ENCODE results near the gene CDH5.

CDH5 gene

GRCh38 chr16:66357523-66357928 is 9.0 kb upstream of the CDH5 start:
- Histone ChIP-seq H3K27me3 (replicated peaks) (peaks cover 8% of the 10 kb centered on the region), H3K27ac (no peak overlapping the region), H3K36me3 (replicated peaks) (no peaks in the 10 kb centered on the region), H3K4me3 (ENCODE audit: low read depth, low read length) (no peak overlapping the region)
- peak; percentile 78 for TF ChIP-seq CTCF (IDR thresholded peaks at IDR 0.05; ENCODE audit: low read depth, low read length, missing control alignments)
- peak; percentile 83 for DNase-seq
- in situ Hi-C loops (cut with HindIII; ENCODE audit: low pct_ligation_motif_present, low sequenced_read_pairs) = no loop called here

- TF ChIP-seq CTCF (IDR thresholded peaks at IDR 0.05; ENCODE audit: low read depth, low read length, missing control alignments) = no peak
- no peak for DNase-seq
- no peaks in the 10 kb centered on the region for H3K36me3 ChIP-seq (replicated peaks)
- no peak overlapping the region for H3K27ac ChIP-seq
- H3K4me3 ChIP-seq (ENCODE audit: low read depth, low read length) = no peak overlapping the region
- peaks cover 5% of the 10 kb centered on the region for H3K27me3 ChIP-seq (replicated peaks)
- in situ Hi-C loops (cut with HindIII; ENCODE audit: low pct_ligation_motif_present, low sequenced_read_pairs) = no loop called here
Measured at GRCh38 chr16:66358231-66358630, 8.3 kb upstream of the CDH5 start.

DNA sequence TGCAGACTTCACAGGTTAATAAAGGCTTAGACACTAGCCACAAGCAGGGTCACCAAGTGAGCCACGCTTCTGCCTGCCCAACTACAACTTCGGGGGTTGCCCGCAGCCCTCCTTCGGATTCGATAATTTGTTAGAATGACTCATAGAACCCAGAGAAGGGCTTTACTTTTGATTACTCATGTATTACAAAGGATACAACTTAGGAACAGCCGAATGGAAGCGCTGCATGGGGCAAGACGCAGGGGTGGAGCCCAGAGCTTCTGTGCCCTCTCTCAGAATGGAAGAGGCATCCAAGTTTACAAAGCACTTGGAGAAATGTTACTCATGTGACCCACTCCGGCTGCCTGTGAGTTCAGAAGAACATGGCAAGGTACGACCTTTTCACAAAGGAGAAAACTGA is 7.5 kb upstream of the CDH5 start:
- no peak overlapping the region for H3K27ac ChIP-seq
- TF ChIP-seq CTCF (IDR thresholded peaks at IDR 0.05; ENCODE audit: low read depth, low read length, missing control alignments) = no peak
- in situ Hi-C loops (cut with HindIII; ENCODE audit: low pct_ligation_motif_present, low sequenced_read_pairs) = no loop called here
- peaks cover 2% of the 10 kb centered on the region for H3K27me3 ChIP-seq (replicated peaks)
- no peaks in the 10 kb centered on the region for H3K36me3 ChIP-seq (replicated peaks)
- no peak for DNase-seq
- H3K4me3 ChIP-seq (ENCODE audit: low read depth, low read length) = no peak overlapping the region

DNA sequence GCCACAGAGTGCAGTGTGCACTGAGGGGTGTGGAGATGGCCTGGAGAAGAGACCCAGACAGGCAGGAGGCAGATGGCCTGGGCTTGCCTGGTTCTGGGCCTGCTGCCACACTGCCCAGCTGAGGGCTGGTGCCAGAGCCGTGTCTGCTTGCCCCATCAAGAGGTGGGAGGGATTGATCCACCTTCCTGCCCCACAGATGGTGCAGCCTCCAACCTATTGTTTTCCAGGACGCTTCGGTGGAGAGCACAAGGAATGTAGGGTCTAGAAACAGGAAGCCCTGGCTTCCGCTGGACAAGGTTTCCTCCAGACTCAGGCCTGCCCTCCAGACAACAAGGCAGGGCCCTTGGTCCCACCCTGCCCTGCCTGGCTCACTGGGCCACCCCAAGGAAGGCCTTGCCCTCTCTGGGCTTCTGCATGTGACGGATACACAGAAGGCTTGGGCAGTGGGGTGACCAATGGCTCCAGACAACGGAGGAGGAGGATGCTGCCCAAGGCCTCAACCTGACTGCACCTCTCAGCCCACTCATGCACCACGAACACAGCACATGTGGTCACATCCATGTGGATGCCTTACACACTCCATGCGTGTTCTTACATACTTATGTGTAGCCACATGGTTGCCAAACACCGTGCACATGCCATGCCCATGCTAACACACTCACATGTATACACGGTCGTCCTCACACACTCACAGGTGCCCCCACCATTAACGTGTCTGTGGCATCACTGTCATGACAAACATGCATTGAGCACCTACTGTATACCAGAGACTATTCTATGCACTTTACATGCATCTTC is 6.5 kb upstream of the CDH5 start:
- in situ Hi-C loops (cut with HindIII; ENCODE audit: low pct_ligation_motif_present, low sequenced_read_pairs) = no loop called here
- no peaks in the 10 kb centered on the region for H3K27me3 ChIP-seq (replicated peaks)
- H3K27ac ChIP-seq = no peak overlapping the region
- no peak for DNase-seq
- no peak overlapping the region for H3K4me3 ChIP-seq (ENCODE audit: low read depth, low read length)
- no peak for TF ChIP-seq CTCF (IDR thresholded peaks at IDR 0.05; ENCODE audit: low read depth, low read length, missing control alignments)
- no peaks in the 10 kb centered on the region for H3K36me3 ChIP-seq (replicated peaks)

DNA sequence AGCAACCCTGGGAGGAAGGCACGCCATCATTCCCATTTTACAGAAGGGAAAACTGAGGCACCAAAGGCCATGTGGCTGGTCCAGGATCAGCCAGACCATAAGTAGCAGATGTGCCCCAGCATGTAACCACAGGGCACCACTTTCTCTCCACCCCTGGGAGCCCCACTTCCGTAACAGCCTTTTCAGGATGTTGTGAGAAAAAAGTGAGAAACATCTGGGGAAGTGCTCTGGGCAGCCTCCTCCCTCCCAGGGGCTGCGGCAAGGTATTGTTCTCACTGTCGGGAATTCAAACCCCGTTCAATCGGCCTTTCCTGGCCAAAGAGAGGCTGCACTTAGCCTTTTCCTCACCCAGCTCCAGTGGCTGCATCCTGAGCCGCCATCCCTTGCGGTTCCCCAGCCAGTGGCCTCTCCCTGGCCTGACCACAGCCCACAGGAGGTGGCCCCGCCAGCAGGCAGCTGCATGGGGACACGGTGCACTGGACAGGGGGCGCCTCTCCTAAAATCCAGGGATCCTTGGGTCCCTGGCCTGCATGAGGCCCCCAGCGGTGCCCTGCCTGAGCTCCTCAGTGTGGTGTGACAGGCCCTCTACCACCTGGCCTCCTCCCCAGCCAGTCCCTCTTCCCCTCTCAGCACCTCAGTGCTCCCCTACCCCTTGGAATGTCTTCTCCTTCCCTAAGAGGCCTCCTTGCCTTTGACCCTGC is 5.7 kb upstream of the CDH5 start:
- no peaks in the 10 kb centered on the region for H3K27me3 ChIP-seq (replicated peaks)

More for the DNA sequence above, 5.7 kb upstream of the CDH5 start:
- TF ChIP-seq CTCF (IDR thresholded peaks at IDR 0.05; ENCODE audit: low read depth, low read length, missing control alignments) = no peak
- in situ Hi-C loops (cut with HindIII; ENCODE audit: low pct_ligation_motif_present, low sequenced_read_pairs) = no loop called here
- H3K36me3 ChIP-seq (replicated peaks) = no peaks in the 10 kb centered on the region
- H3K27ac ChIP-seq = no peak overlapping the region
- H3K4me3 ChIP-seq (ENCODE audit: low read depth, low read length) = no peak overlapping the region
- DNase-seq = no peak

Data from brain microvascular endothelial cell (primary cell).